Measurements from ENCODE around the gene B4GALT3.

Gene B4GALT3

DNA sequence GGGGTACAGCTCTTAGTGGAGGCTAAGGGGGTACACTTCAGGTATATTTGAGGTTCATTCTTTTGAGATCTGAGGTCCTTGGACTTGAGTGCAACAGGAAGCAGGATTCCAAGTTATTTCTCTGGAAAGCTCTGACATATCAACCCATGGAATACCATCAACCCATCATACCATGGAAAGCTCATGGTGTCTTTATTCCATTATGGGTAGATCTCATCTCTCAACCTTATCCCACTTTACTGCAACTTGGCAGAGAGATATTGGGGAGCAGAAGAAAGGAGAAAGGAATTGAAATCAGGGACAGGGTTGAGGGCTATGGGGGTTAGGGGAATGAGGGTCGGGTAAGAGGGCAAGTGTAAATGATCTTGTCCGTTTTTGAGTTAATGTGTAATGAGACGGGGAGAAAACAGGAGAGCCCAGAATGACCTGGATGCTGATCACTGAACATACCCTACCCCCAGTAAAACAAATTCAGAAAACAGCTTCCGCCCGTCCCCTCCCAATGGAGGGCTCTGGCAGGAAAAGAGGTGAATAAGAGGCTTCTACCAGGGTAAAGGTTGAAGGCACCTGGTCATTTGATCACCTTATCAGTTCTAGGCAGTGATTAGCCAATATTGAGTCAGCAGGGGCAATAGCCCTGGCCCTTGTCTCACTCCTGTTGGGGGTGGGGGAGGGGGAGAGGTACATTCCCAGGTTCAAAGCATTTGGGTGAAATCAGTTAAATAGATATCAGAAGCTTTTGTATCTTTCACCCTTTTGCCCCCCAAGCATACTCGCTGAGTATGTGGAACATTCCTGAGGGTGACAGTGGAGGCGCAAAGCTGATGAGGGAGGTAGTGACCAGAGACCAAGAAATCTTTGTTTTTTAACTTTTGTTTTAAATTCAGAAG is 46.7 kb upstream of the B4GALT3 start:
- CTCF ChIA-PET: interaction anchor here (1.1 to 14.0 kb wide), 8 partner anchors 7 to 162 kb away, joined by 3 to 248 read pairs (median 42); partner anchors contain the start of genes FCER1G and NDUFS2
- TF ChIP-seq, protein P1, sequence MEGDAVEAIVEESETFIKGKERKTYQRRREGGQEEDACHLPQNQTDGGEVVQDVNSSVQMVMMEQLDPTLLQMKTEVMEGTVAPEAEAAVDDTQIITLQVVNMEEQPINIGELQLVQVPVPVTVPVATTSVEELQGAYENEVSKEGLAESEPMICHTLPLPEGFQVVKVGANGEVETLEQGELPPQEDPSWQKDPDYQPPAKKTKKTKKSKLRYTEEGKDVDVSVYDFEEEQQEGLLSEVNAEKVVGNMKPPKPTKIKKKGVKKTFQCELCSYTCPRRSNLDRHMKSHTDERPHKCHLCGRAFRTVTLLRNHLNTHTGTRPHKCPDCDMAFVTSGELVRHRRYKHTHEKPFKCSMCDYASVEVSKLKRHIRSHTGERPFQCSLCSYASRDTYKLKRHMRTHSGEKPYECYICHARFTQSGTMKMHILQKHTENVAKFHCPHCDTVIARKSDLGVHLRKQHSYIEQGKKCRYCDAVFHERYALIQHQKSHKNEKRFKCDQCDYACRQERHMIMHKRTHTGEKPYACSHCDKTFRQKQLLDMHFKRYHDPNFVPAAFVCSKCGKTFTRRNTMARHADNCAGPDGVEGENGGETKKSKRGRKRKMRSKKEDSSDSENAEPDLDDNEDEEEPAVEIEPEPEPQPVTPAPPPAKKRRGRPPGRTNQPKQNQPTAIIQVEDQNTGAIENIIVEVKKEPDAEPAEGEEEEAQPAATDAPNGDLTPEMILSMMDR (IDR thresholded peaks at IDR 0.05; ENCODE audit: control extremely low read depth, extremely low read depth, low read depth, missing control alignments): no peak
- DNase-seq (ENCODE audit: extremely low spot score): no peak
- POLR2A ChIA-PET: no interaction called here

DNA sequence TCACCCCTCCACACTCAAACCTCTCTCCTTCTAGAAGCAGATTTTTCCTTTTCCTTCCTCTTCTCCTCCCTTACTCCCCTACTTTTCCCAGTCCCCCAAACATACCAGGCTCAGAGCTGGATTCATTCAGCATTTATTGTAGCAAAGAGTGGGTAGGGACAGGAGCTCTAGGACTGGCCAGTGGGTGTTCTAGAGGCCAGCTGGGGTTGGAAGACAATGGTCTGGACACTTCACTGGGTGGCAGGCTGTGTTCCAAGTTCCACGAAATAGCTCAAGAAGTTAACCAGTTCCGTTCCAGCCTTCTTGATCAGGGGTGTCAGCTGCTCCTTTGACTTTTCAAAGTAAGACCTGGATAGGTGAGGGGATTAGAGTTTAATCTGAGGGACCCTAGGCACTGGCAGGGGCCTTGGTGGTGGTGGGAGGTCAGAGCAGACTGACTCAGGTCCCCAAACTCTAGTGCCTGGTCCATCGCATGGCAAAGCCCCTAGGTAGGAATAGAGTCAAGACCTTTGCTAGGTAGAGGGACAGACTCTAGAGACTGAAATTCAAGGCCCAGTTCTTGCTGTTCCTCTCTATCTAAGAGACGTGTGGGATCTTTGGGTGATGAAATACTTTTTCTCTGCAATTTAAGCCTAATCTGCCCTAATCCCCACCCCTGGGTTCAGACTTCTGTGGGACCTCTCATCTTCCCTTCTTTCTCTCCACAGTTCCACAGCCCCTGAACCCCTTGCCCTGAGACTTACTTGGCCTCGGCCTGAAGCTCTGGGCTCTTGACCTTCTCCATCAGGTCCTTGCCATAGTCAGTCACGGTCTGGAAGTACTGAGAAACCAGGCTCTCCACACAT is 45.1 kb upstream of the B4GALT3 start:
- CTCF ChIA-PET: interaction anchor here (0.9 to 14.0 kb wide), 7 partner anchors 8 to 163 kb away, joined by 3 to 248 read pairs (median 11); partner anchors contain the start of gene FCER1G
- no peak for DNase-seq (ENCODE audit: extremely low spot score)
- TF ChIP-seq, protein P1 (IDR thresholded peaks at IDR 0.05; ENCODE audit: control extremely low read depth, extremely low read depth, low read depth, missing control alignments): no peak
- POLR2A ChIA-PET: no interaction called here

DNA sequence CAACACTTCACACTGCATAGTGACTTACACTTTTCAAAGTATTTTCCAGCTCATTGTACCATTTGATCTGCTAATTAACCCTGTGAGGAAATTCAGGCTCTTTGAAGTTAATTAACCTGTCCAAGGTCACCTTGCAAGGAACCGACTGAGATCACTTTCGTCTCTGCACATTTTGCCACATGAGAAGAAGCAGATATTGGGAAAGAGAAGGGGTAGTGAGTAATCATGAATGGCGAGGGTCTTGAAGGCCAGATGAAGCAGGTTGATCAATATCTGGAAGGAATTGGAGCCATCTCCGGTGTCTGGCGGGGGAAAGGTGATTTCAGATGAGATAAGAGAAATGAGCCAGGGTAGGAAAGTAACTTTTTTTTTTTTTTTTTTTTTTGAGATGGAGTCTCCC is 42.7 kb upstream of the B4GALT3 start:
- POLR2A ChIA-PET: no interaction called here
- TF ChIP-seq, protein P1 (IDR thresholded peaks at IDR 0.05; ENCODE audit: control extremely low read depth, extremely low read depth, low read depth, missing control alignments): no peak
- CTCF ChIA-PET: interaction anchor here (0.8 to 14.0 kb wide), 15 partner anchors 5 to 162 kb away, joined by 3 to 248 read pairs (median 5); partner anchors contain the start of genes APOA2, FCER1G, NDUFS2 and TOMM40L
- DNase-seq (ENCODE audit: extremely low spot score): no peak

DNA sequence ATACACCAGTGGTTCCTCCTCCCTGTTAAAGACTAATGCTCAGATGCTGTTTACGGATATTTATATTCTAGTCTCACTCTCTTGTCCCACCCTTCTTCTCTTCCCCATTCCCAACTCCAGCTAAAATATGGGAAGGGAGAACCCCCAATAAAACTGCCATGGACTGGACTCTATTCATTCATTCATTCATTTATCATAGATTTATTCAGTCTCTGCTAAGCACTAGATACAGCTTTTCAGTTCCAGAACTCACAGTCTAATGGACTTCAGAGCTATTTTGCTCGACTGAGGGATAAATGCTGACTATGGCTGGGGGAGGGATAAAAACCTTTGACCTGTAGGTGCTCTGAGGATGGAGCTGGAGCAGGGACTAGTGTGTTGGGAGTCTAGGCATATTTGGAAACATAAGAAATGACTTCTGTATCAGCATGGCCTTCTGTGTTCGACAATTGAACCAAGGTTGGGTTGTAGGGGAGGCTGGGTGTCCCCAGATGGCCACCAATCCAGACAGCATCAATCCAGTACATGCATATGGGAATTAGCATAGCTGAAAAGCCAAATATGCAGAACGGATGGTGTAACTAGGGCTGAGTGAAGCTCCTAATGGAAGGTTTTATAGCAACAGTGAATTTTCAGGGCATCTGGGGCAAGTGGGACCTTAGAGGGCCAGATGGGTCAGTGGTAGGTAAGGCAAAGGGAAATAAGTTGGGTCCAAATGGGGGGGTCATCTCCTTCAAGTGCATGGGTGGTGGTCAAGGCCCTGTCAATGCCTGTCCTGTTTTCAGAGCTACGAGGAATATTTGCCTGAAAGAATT is 42.0 kb upstream of the B4GALT3 start:
- TF ChIP-seq, protein P1 (IDR thresholded peaks at IDR 0.05; ENCODE audit: control extremely low read depth, extremely low read depth, low read depth, missing control alignments): no peak
- DNase-seq (ENCODE audit: extremely low spot score): no peak
- ChIA-PET CTCF (interaction anchor here (0.7 to 14.0 kb wide), 12 partner anchors 5 to 162 kb away, joined by 3 to 248 read pairs (median 6); partner anchors contain the start of genes APOA2, CFAP126, FCER1G and NDUFS2), POLR2A (no interaction called here)

DNA sequence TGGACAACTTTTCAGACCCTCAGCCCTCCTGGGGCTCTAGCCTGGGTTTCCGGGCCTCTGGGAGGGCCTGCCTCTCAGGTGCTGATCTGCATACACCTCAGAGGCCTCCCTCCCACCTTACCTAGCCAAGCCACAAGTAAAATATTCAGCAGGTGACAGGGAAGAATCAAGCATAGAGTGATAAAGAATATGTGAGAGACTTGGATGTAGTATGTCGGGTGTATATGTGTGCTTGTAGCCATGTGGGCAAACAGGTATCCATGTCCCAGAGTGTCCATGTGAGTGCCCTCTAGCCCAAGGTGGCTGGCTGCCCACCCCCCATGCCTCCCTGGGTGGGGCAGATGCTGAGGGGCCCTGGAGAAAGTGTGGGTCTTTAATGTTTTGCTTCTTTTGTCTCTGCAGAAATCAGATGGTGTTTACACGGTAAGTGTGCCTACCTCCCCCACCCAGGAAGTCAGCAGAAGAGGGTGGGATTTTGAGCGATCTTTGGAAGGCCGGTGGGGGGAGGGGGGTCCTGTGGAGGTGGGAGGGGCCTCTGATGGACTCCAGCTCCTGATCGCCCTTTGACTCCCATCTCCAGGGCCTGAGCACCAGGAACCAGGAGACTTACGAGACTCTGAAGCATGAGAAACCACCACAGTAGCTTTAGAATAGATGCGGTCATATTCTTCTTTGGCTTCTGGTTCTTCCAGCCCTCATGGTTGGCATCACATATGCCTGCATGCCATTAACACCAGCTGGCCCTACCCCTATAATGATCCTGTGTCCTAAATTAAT is 41.2 kb upstream of the B4GALT3 start:
- ChIA-PET CTCF (interaction anchor here (0.7 to 14.0 kb wide), 10 partner anchors 5 to 163 kb away, joined by 3 to 248 read pairs (median 9); partner anchors contain the start of genes APOA2, CFAP126, FCER1G and NDUFS2), POLR2A (no interaction called here)
- DNase-seq (ENCODE audit: extremely low spot score): no peak
- TF ChIP-seq, protein P1 (IDR thresholded peaks at IDR 0.05; ENCODE audit: control extremely low read depth, extremely low read depth, low read depth, missing control alignments): no peak

Measured in GM10248 (cell line).